ENCODE results near the gene EPS8.
A peak's percentile ranks its signal among the peaks of the same experiment; 100 is the strongest.

The EPS8 gene

DNA sequence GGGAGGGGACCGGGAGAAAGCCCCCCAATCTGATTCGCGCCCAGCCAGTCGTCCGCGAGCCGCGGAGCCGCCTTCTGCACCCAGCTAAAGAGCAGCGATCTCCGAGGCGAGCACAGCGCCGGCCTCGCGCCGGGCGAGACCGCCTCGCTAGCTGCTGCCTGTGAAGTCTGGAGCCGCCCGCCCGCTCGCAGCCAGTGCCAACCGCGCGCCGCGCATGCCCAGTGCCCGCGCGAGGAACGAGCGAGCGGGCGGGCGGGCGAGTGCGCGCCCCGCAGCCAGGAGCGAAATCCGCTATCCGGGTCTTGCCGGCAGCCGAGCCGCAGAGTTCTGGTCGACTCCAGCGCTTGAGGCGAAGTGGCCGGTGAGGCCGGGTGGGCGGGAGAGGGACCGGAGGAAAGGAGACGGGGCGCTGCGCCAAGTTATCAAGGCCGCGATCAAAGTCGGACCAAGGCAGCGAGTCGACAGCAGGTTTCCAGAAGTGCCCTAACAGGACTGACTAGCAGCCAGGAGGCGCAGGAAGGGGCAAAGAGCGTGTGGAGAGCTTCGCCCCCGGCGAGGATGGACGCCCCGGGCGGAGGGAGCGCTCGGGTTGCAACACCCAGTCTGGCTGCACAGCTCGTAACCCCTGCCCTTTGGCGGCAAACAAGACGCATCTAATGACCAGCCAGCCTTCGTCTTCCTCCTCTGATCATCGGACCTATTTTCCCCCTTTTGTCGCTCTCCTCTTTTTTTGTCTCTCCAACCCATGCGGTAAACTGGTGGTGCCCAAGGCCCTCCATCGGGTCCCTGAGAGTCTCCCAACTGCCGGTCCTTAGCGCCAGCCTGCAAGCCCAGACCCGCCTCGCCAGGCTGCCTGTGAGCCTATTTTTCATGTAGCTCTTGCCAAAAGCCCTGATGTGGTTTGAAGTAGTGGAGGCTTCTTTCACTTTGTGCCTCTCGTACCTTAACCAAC, at the start of gene EPS8:
Gene EPS8 (minus strand): TSS at position 169 of the 952 bp plus-strand sequence. CDS start 106,437 bp downstream, outside the sequence.
- peak; percentile 75 for DNase-seq (ENCODE audit: low read depth)

DNA sequence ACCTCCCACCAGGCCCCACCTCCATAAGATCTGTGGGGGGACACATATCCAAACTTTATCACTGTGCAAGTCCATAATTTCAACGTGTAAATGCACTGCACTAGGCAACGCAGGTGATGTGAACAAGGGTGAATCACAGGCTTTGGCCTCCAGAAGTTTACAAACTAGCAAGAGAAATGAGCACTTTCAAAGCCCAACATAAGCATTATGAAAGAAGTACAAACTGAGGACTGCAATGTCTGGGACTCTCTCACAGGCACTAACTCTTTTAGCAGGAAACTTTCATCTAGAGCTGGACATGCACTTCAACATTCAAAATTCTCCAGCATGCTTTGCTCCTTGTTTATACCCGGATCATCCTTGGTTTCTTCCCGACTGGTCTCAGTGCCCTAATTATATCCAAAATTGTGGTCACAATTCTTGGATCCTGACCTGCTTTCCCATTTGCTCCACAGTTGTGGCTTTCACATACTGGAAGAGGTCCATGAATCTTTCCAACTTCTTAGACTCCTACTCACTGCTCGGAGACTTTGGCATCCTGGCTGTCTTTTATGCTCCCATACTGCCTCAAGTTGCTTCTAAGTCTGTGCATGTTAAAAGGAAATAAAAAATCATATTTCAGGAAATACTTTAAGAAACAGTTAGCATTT, 48.1 kb upstream of the EPS8 start:
- no peak for DNase-seq (ENCODE audit: low read depth)

DNA sequence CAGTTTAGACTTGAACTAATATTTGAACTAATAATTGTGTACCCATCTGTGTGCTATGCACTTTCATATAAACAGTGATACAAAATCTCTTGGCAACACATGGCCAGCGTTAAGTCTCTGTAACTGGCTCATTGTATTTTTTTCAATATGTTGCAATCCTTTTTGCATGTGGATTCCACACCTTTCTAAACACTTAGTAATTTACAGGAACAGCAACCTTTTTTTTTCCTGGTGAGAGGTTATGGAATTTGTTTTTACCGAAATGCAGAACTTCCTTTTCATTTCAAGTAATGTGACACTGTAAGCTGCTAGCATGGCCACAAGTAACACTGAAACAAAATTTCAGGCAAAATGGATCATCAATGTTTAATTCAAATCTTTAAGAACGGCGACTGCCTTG, 45.4 kb upstream of the EPS8 start:
- no peak for DNase-seq (ENCODE audit: low read depth)

DNA sequence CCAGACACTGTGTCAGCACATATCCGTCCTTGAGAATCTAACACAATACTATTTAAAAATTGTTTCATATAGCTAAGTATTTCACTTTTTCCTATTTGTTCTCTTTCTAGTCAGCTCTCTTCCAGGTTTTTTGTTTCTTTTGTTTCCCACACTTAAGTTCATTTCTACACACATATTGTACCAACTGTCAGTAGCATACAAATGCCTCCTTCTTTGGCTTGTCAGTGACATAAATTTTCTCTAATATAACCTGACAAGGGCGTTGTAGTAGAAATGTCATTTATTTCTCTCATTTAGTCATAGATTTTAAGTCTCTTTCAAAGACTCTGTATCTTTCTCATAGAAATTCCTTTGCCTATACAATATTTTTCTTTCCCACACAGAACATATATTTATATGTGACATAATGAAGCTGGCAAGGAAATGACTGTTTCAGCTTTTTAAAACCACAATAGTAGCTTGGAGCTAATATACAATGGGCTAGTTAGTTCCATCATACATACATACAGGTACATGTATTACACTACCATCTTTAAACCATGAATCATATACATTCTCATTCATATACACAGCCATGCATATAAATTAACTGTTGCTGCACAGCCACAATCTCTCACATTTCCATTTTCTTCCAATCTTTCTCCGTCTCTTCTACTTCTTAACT, 42.3 kb upstream of the EPS8 start:
- no peak for DNase-seq (ENCODE audit: low read depth)

DNA sequence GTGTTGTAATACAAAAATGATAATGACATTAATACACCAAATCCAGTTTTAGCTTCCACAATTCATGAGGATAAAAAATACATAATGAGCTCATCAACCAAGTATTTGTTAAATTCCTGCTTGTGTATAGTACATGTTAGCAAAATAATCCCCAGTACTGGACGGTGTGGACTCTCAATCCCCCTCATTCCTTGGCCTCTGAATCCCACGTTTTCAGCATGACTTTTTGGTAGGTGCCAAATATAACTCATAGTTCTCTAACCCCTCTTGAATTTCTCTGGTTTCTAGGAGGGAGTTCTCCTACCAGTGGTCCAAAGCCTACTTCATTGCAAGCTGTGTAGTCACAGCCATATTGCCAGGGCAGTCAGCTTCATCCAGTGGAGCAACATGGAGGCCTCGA, 41.4 kb upstream of the EPS8 start:
- DNase-seq (ENCODE audit: low read depth), result no peak

DNA sequence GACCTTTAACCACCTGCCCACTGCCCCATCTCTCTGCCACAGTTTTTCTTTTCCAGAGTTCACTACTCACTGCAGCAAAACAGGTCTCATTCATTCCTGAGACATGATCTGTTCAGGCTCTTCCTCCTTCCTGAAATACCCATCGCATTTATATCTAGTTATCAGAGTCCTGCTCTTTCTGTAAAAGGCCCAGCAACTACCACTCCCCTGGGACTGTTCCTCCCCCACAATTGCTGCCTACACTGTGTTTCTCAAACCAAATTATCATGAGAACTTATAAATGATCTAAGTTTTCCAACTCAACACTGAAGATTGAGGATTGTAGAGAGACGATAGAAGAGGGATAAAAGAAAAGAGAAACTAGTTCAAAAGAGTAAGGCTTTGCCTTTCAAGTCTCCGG, 40.8 kb upstream of the EPS8 start:
- DNase-seq (ENCODE audit: low read depth), result no peak

DNA sequence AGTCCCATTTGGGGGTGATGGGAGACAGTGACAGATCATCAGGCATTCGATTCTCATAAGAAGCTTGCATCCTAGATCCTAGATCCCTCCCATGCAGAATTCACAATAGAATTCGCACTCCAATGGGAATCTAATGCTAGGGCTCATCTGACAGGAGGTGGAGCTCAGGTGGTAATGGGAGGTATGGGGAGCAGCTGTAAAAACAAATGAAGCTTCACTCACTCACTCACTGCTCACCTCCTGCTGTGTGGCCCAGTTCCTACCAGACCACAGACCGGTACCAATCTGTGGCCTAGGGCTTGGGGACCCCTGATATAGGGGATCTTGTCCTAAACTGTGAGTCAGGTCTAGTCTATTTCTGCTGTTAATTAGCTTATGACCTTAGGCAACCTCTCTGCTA, 40.1 kb upstream of the EPS8 start:
- DNase-seq (ENCODE audit: low read depth), result no peak

DNA sequence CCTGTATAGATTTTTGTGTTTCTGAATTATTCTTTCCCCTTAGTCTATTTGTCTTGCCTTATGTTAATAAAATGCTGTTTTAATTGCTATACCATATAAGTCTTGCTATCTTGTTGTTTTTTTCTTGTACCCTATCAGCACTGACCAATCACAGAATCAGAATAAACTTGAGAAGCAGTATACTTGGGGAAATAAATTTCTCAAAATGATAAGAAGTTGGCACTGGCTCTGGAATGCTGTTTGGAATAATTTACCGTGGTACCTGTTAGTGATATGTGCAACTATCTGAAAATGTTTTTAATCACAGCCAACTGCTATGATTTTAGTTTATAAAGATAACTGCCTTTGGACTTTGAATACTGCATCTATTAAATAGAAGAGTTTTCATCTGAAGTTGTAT, 37.9 kb upstream of the EPS8 start:
- DNase-seq (ENCODE audit: low read depth), result no peak

DNA sequence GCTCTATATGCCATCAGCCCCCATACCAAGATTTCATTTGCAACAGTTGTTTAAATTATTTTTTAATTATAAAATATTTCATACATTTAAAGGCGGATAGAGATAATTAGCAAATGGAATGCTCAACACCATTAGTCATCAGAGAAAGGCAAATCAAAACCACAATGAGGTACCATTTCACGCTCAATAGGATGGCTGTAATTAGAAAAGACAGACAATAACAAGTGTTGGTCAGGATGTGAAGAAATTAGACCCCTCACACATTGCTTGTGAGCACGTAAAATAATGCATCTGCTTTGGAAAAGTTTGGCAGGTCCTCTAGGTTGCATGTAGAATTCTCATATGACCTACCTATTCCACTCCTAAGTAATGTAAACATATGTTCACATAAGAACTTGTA, 35.3 kb upstream of the EPS8 start:
- no peak for DNase-seq (ENCODE audit: low read depth)

DNA sequence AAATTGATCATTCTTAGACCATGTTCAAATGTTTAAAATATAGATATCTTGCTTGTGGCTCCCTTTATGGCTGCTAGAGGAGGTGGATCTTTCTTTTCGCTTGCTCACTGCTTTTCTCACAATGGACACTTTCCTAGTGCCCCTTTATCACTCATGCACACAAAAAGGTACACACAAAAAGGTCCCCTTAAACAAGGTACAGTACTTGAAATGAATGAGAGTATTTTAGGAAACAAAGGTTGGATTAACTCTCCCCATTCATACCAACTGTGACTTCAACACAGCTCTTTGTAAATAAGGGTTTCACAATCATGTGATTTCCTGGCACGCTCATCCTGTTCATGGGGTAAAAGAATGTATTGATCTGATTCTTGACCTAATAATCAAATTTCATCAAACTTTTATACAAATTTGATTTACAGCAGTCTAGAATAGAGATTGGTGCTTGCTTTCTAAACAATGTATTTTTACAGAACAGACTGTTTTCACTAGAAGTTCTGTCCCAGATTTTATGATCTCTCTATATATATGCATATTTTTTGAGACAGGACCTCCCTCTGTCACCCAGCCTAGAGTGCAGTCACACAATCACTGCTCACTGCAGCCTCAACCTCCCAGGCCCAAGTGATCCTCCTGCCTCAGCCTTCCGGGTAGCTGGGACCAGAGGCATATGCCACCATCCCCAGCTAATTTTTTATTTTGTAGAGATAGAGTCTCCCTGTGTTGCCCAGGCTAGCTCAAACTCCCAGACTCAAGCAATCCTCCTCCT, 34.4 kb upstream of the EPS8 start:
- no peak for DNase-seq (ENCODE audit: low read depth)

DNA sequence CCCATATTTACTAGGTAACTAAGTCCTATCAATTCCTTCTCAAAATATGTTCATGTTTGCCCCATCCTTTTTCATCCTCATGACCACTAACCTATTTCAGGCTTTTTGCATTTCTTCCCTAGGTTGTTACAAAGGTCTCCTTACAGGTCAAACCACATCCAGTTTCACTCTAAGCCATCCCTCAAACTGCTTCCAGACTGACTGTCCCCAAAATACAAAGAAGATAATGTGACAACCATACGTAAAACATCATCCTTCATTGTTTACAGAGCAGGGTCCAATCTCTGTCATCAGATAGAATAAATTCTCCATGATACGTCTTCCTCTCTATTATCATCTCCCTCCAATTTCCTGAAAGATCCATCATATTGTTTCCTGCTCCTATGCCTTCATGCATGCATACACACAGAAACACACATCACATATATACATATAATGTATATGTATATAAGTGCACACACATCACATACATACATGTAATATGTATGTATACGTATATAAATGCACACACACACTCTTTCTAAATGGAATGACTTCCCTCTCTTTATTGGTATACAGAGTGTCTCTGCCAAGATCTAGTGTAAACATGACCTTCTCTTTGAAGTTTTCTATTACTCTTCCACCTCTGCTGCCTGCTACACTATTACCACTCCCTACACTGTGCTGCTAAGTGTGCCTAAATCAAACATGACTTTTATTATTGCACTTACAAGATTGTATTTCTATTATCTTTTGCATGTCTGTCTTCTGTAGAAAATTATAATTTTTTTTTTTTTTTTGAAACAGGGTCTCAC, 30.7 kb upstream of the EPS8 start:
- no peak for DNase-seq (ENCODE audit: low read depth)

DNA sequence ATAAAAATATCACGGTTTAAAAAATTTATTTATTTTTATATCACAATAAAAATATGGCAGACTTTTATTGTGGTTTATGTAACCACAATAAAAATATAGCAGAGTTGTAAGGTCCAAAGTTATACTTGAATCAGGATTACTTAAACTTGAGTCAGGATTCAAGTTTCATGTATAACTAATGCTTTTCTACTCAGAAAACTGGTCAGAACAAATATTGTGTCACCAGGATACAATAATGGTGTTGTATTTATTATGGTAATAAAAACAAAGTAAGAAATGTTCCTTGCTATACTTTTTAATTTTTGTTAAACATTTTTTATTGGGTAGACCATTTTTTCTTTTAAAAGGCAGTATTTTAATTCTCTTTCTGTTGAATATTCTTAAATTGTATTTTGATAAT, 29.2 kb upstream of the EPS8 start:
- DNase-seq (ENCODE audit: low read depth), result no peak

DNA sequence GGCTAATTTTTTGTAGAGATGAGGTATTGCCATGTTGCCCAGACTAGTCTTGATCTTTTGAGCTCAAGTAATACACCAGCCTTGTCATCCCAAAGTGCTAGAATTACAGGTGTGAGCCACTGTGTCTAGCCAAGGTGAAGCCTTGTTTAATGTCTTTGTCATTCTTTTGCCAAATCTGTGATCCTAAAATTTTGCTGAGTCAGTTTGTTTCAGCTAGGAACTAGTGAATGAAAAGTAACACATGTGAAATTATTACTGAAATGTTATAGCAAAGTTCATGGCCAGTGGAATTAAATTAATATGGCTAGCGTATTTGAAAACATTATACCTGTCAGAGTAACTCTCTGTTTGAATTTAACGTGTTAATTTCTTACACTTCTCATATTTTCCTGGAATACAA, 26.5 kb upstream of the EPS8 start:
- no peak for DNase-seq (ENCODE audit: low read depth)

DNA sequence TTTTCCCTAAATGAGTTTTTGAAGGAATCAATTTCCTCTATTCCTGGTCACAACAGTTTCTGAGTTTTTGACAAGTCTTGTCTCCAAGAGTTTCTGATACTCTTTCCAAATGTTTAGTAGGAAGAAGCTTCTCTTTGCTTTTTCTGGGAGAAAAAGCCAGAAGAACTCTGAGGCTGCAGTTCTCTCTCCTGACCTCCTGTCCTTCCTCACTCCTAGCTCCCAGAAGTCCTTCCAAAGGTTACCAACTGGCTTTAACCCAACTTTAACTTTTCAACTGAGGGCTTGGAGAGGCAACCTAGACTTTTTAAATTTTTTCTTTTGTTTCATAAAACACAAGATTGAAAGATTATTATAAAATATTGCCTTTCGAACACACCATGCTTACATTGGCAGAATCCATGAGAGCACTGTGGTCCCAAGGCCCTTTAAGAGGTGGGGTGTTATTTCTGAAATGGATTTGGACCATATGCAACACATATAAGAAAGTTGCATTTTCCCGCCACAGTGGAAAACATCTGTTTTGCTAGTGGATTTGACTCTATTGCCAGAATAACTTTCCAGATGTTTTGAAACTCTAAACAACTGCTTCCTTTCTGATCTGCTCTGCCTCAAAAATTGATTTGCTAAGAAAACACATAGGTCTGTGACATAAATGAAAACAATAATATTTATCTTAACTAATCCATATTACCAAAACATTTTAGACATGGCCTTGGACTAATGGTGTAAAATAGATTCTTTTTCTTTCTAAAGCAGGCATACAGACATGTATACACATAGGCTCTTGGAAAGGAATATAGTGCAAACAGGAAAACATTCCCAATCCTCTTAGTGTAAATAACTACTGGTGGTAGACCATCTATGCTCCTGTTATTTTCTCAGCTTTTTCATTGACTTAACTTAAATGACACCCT, 22.3 kb upstream of the EPS8 start:
- no peak for DNase-seq (ENCODE audit: low read depth)

DNA sequence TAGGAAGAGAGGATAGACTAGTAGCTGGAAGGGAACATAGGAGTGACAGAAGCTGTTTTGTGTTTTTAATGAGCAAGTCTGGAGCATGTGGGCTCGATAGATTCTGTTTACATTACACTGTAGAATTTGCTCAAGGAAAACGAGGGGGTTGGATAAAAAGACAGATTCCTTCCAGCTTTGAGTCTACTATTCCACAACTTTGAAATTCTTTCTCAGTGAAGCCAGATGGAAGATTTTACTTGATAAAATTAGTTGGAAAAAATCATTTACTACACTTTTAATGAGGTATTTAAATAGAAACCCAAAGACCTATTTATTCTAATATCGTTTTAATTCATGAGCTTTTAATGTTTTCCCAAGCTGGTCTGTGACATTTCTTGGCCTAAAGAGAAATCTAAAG, 19.5 kb upstream of the EPS8 start:
- DNase-seq (ENCODE audit: low read depth), result no peak

DNA sequence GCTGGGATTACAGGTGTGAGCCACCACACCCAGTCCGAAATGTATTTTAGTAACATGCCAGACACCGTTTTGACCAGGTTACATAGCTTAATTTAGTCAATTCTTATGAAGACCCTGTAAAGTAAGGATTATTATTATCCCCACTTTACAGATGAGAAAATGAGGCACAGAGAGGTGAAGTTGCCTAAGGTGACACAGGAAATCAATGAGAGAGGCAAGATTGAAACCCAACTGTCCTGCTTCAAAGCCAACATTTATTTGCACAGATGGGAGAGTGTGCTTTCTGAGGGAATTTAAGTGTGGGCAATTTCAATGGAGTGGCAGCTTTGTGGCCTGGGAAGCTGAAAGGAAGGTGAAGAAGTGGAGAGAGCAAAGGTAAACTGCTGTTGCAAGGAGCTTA, 19.1 kb upstream of the EPS8 start:
- no peak for DNase-seq (ENCODE audit: low read depth)

DNA sequence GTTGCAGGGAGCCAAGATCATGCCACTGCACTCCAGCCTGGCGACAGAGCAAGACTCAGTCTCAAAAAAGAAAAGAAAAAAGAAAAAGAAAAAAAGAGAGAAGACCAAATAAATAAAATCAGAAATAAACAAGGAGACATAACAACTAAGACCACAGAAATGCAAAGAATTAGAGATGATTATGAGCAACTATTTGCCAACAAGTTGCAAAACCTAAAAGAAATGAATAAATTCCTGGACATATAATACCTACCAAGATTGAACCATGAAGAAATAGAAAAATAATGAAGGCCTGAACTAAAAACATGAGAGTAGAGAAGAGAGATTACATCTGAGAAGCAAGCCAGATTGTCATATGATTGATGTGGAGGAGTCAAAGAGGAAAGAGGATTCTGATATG, 17.6 kb upstream of the EPS8 start:
- no peak for DNase-seq (ENCODE audit: low read depth)

DNA sequence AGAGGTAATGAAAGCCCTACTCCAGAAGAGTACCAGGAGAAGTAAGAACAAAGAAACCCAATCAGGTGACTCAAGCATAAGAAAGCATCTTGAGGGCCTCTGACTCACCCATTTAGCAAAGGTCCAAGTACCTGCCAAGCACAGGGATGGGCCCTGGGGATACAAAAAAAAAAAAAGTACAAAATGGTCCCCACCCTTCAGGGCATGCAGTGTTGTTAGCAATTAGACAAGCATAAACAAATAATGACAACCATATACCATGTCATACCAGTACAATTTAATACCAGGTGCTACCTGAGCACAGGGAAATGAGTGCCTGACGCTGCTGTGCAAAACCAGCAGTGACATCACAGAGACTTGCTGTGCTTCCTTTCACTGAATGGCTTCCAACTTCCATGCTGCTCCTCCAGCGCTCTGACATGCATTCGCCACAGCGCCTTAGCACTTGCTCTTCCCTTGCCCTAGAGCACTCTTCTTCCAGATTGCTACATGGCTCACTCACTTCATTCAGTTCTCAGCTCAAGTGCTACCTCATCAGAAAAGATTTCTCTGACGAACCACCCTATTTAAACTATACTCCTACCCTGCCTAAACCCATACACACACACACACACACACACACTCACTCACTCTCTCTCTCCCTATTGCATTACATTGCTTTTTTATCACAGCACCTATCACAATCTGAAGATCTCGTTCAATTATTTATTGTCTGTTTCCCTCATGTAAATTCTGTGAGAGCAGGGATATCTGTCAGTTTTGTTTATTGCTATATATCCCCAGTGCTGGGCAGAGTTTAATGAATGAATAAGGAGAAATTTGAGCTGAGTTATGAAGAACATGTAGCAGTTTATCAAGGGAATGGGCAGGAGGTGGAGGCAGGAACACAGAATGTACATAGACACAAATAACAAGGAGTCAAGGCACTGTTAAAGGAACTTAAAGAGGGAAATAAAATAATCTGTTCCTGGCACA, 12.9 kb upstream of the EPS8 start:
- DNase-seq (ENCODE audit: low read depth), result no peak

DNA sequence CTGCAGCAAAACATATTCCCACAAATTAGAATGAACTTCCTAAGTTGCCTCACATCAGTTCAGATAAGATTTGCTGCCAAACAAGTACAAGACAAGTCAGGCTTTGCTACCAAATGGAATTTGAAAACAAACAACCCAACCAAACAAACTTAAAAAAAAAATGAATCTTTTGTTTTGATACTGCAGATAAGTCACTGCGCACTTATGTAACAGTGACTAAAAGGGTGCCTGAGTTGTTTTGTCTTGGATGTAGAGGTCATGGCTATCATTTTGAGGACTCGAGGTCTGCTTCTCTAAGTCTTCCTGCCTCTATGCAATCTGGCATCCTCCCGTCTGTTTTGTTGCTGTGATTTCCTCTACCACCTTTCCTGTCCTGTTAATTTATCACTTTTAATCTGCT, 11.1 kb upstream of the EPS8 start:
- no peak for DNase-seq (ENCODE audit: low read depth)
